Measurements from ENCODE around the gene ANO10. TPM values are rescaled to one million over a fixed set of nuclear protein-coding genes. Genes with fewer than 3 reads are reported as not detected.

ANO10 gene
- total RNA-seq, 2 donors from 2014 or later: 83.8 to 112 TPM

- no peaks in the 10 kb centered on the region for H3K27me3 ChIP-seq (ENCODE audit: control insufficient read depth, insufficient read depth, low read length, poor library complexity, severe bottlenecking)
- TF ChIP-seq CTCF (conservative IDR thresholded peaks at IDR 0.05): no peak
- H3K9ac ChIP-seq (ENCODE audit: extremely low read depth, low read length, poor library complexity, severe bottlenecking): no peak overlapping the region
- DNase-seq: no peak
- no peak overlapping the region for H3K4me3 Mint-ChIP-seq
- no peak overlapping the region for H3K4me3 ChIP-seq (ENCODE audit: low read length)
- no peak overlapping the region for H3K27ac Mint-ChIP-seq
- peaks cover under 1% of the 10 kb centered on the region for H3K9me3 ChIP-seq (ENCODE audit: control insufficient read depth, low read length)
- peaks cover 72% of the 10 kb centered on the region for H3K36me3 ChIP-seq (ENCODE audit: control insufficient read depth, insufficient read depth, low read length)
- no peaks in the 10 kb centered on the region for H3K4me1 Mint-ChIP-seq
- no peaks in the 10 kb centered on the region for H3K27me3 Mint-ChIP-seq (ENCODE audit: insufficient read depth)
- H3K4me1 ChIP-seq (ENCODE audit: control insufficient read depth, insufficient read depth, low read length): no peaks in the 10 kb centered on the region
- no peaks in the 10 kb centered on the region for H3K9me3 Mint-ChIP-seq
- whole genome bisulfite sequencing, 2 experiments (ENCODE audit: insufficient coverage in 1 of 2, insufficient read length in 1 of 2): 100% methylated on average over 3 of the region's 3 CpGs
- H3K36me3 Mint-ChIP-seq (ENCODE audit: low read depth): peaks cover 71% of the 10 kb centered on the region
- no peak overlapping the region for H3K27ac ChIP-seq (ENCODE audit: low read depth, low read length)
Observed at GRCh38 chr3:43344520-43344919, 277.3 kb downstream of the ANO10 start.

GRCh38 chr3:43343815-43344214 is 278.0 kb downstream of the ANO10 start:
- Mint-ChIP-seq H3K27me3 (ENCODE audit: insufficient read depth) (no peaks in the 10 kb centered on the region), H3K4me3 (no peak overlapping the region), H3K4me1 (no peaks in the 10 kb centered on the region), H3K9me3 (peaks cover 3% of the 10 kb centered on the region), H3K27ac (no peak overlapping the region), H3K36me3 (ENCODE audit: low read depth) (peaks cover 73% of the 10 kb centered on the region)
- peak overlapping the region; percentile 55 for H3K27ac ChIP-seq (ENCODE audit: low read depth, low read length)
- no peak for DNase-seq
- no peaks in the 10 kb centered on the region for H3K27me3 ChIP-seq (ENCODE audit: control insufficient read depth, insufficient read depth, low read length, poor library complexity, severe bottlenecking)
- 86 to 90% methylated on average over 1 to 3 of the region's 3 CpGs for WGBS, 2 experiments (ENCODE audit: insufficient coverage in 1 of 2, insufficient read length in 1 of 2)
- no peak overlapping the region for H3K4me3 ChIP-seq (ENCODE audit: low read length)
- no peak overlapping the region for H3K9ac ChIP-seq (ENCODE audit: extremely low read depth, low read length, poor library complexity, severe bottlenecking)
- no peaks in the 10 kb centered on the region for H3K4me1 ChIP-seq (ENCODE audit: control insufficient read depth, insufficient read depth, low read length)
- TF ChIP-seq CTCF (conservative IDR thresholded peaks at IDR 0.05): no peak
- peaks cover 7% of the 10 kb centered on the region for H3K9me3 ChIP-seq (ENCODE audit: control insufficient read depth, low read length)
- H3K36me3 ChIP-seq (ENCODE audit: control insufficient read depth, insufficient read depth, low read length): peaks cover 70% of the 10 kb centered on the region

GRCh38 chr3:43343185-43343584 is 278.6 kb downstream of the ANO10 start:
- no peaks in the 10 kb centered on the region for H3K27me3 Mint-ChIP-seq (ENCODE audit: insufficient read depth)
- H3K4me1 Mint-ChIP-seq: no peaks in the 10 kb centered on the region
- no peak overlapping the region for H3K4me3 Mint-ChIP-seq
- no peak for DNase-seq
- Histone ChIP-seq H3K36me3 (ENCODE audit: control insufficient read depth, insufficient read depth, low read length) (peaks cover 70% of the 10 kb centered on the region), H3K9me3 (ENCODE audit: control insufficient read depth, low read length) (peaks cover 14% of the 10 kb centered on the region), H3K27me3 (ENCODE audit: control insufficient read depth, insufficient read depth, low read length, poor library complexity, severe bottlenecking) (no peaks in the 10 kb centered on the region), H3K9ac (ENCODE audit: extremely low read depth, low read length, poor library complexity, severe bottlenecking) (no peak overlapping the region), H3K4me1 (ENCODE audit: control insufficient read depth, insufficient read depth, low read length) (no peaks in the 10 kb centered on the region), H3K4me3 (ENCODE audit: low read length) (no peak overlapping the region), H3K27ac (ENCODE audit: low read depth, low read length) (peak overlapping the region; percentile 55)
- no peak for TF ChIP-seq CTCF (conservative IDR thresholded peaks at IDR 0.05)
- H3K27ac Mint-ChIP-seq: peak overlapping the region; percentile 29
- peaks cover 10% of the 10 kb centered on the region for H3K9me3 Mint-ChIP-seq
- 94 to 96% methylated on average over 3 to 4 of the region's 4 CpGs for WGBS, 2 experiments (ENCODE audit: insufficient coverage in 1 of 2, insufficient read length in 1 of 2)
- peaks cover 73% of the 10 kb centered on the region for H3K36me3 Mint-ChIP-seq (ENCODE audit: low read depth)
